SK-N-SH (cell line): ENCODE results near the gene PPP2R5B.
A peak's percentile ranks its signal among the peaks of the same experiment; 100 is the strongest.

Experiments
- CTCF ChIP-seq: fragments of 200-600 bp; sonication (generic); IDR thresholded peaks from 2 replicates; pipeline ENCODE4 v1.6.1; 2017; ENCODE audit warnings: antibody characterized with exemption, mild to moderate bottlenecking, moderate library complexity
- EZH2phosphoT487 ChIP-seq: fragments of 200-600 bp; sonication (generic); IDR thresholded peaks from 2 replicates; pipeline ENCODE4 v1.6.1; 2017; ENCODE audit warnings: low read depth, mixed run types, mild to moderate bottlenecking, antibody characterized with exemption, moderate library complexity, borderline replicate concordance
- GABPA ChIP-seq: IDR thresholded peaks from 2 replicates; pipeline ENCODE4 v1.4.0; 2012; ENCODE audit warnings: low read depth, mild to moderate bottlenecking
- JUND ChIP-seq: IDR thresholded peaks from 2 replicates; pipeline ENCODE4 v1.4.0; 2012
- POLR2AphosphoS5 ChIP-seq: IDR thresholded peaks from 2 replicates; pipeline ENCODE4 v1.6.1; 2012; ENCODE audit warnings: low read depth, low read length
- RAD21 ChIP-seq: IDR thresholded peaks from 2 replicates; pipeline ENCODE4 v1.6.1; 2012; ENCODE audit warnings: mild to moderate bottlenecking, low read length
- TAF1 ChIP-seq: IDR thresholded peaks from 2 replicates; pipeline ENCODE4 v1.6.1; 2012; ENCODE audit warnings: low read depth, mild to moderate bottlenecking, low read length, moderate library complexity, borderline replicate concordance
- TCF12 ChIP-seq: IDR thresholded peaks from 2 replicates; pipeline ENCODE4 v1.4.0; 2012
- TEAD4 ChIP-seq: IDR thresholded peaks from 2 replicates; pipeline ENCODE4 v1.4.0; 2012; ENCODE audit warnings: mild to moderate bottlenecking, borderline replicate concordance; ENCODE audit not compliant: insufficient read depth
- USF2 ChIP-seq: fragments of 150-350 bp; IDR thresholded peaks from 2 replicates; pipeline ENCODE4 v1.6.1; 2017; ENCODE audit warnings: antibody characterized with exemption, low read length, low read depth, borderline replicate concordance

- TF ChIP-seq USF2 (no peak), POLR2AphosphoS5 (no peak), TEAD4 (no peak), CTCF (peak; percentile 88), GABPA (no peak), JUND (no peak), TAF1 (no peak), RAD21 (peak; percentile 75), TCF12 (no peak), EZH2phosphoT487 (no peak)
Measured at GRCh38 chr11:64894070-64894811, 30.2 kb upstream of the PPP2R5B start.
